SK-N-SH treated with all-trans-retinoic acid at 6 μM for 48 hours (cell line): Measurements from ENCODE around the gene PIK3R4.

Source experiments
- ATAC-seq: fragments of 200-7000 bp; cut with Tn5 transposase; 3 replicates; pipeline ENCODE4 v1.9.1; 2020; ENCODE audit warnings: mild to moderate bottlenecking, moderate library complexity
- ARNTL ChIP-seq: fragments of 450-650 bp; formaldehyde crosslinking; IDR thresholded peaks from 2 replicates; pipeline ENCODE4 v1.5.0; 2020; ENCODE audit warnings: low read depth, mild to moderate bottlenecking, moderate library complexity, borderline replicate concordance
- BACH2 ChIP-seq: fragments of 250-450 bp; sonication (Bioruptor Pico); IDR thresholded peaks from 2 replicates; pipeline ENCODE4 v1.9.0; 2021; ENCODE audit warnings: mild to moderate bottlenecking, borderline replicate concordance
- CSDC2 ChIP-seq: fragments of 250-450 bp; sonication (Bioruptor Pico); IDR thresholded peaks from 2 replicates; pipeline ENCODE4 v1.5.0; 2020; ENCODE audit warnings: mild to moderate bottlenecking, moderate library complexity
- ESRRG ChIP-seq: fragments of 250-450 bp; sonication (Bioruptor Pico); IDR thresholded peaks from 2 replicates; pipeline ENCODE4 v1.6.1; 2021; ENCODE audit warnings: mild to moderate bottlenecking
- GLIS3 ChIP-seq: fragments of 250-450 bp; sonication (Bioruptor Pico); IDR thresholded peaks from 2 replicates; pipeline ENCODE4 v1.5.0; 2020; ENCODE audit warnings: mild to moderate bottlenecking, moderate library complexity
- ISL1 ChIP-seq: fragments of 250-450 bp; sonication (Bioruptor Pico); IDR thresholded peaks from 2 replicates; pipeline ENCODE4 v2.1.2; 2022; ENCODE audit warnings: mild to moderate bottlenecking, moderate library complexity
- OSR1 ChIP-seq: fragments of 250-450 bp; sonication (Bioruptor Pico); IDR thresholded peaks from 2 replicates; pipeline ENCODE4 v1.8.0; 2022; ENCODE audit warnings: moderate library complexity, mild to moderate bottlenecking, inconsistent platforms
- PPARA ChIP-seq: fragments of 250-450 bp; sonication (Bioruptor Pico); IDR thresholded peaks from 2 replicates; pipeline ENCODE4 v1.5.0; 2020; ENCODE audit warnings: mild to moderate bottlenecking, borderline replicate concordance
- RARB ChIP-seq: fragments of 250-450 bp; sonication (Bioruptor Pico); IDR thresholded peaks from 2 replicates; pipeline ENCODE4 v1.8.0; 2021; ENCODE audit warnings: mild to moderate bottlenecking, moderate library complexity
- SNAI2 ChIP-seq: fragments of 250-450 bp; sonication (Bioruptor Pico); IDR thresholded peaks from 2 replicates; pipeline ENCODE4 v1.5.0; 2020; ENCODE audit warnings: mild to moderate bottlenecking, moderate library complexity
- TCF4 ChIP-seq: fragments of 250-450 bp; sonication (Bioruptor Pico); IDR thresholded peaks from 2 replicates; pipeline ENCODE4 v1.8.0; 2021; ENCODE audit warnings: mild to moderate bottlenecking, moderate library complexity, borderline replicate concordance
- TOX ChIP-seq: fragments of 250-450 bp; sonication (Bioruptor Pico); IDR thresholded peaks from 2 replicates; pipeline ENCODE4 v1.8.0; 2021; ENCODE audit warnings: mild to moderate bottlenecking, moderate library complexity, borderline replicate concordance
- ZC3H10 ChIP-seq: fragments of 250-450 bp; sonication (Bioruptor Pico); IDR thresholded peaks from 2 replicates; pipeline ENCODE4 v1.5.1; 2021; ENCODE audit warnings: mild to moderate bottlenecking, moderate library complexity
- ZFP30 ChIP-seq: fragments of 450-650 bp; formaldehyde crosslinking; IDR thresholded peaks from 2 replicates; pipeline ENCODE4 v1.5.0; 2022; ENCODE audit warnings: mild to moderate bottlenecking, moderate library complexity
- ZNF565 ChIP-seq: fragments of 450-650 bp; formaldehyde crosslinking; conservative IDR thresholded peaks from 2 replicates; pipeline ENCODE4 v1.5.0; 2020; ENCODE audit warnings: low read depth, mild to moderate bottlenecking, moderate library complexity
- ZNF70 ChIP-seq: fragments of 450-650 bp; formaldehyde crosslinking; IDR thresholded peaks from 2 replicates; pipeline ENCODE4 v1.5.0; 2020; ENCODE audit warnings: mild to moderate bottlenecking, moderate library complexity
- ZNF8 ChIP-seq: fragments of 450-650 bp; formaldehyde crosslinking; IDR thresholded peaks from 2 replicates; pipeline ENCODE4 v1.5.0; 2020; ENCODE audit warnings: mild to moderate bottlenecking, moderate library complexity
- TF ChIP-seq, protein P1 (sequence below): fragments of 250-450 bp; sonication (Bioruptor Pico); IDR thresholded peaks from 2 replicates; pipeline ENCODE4 v1.8.0; 2021; ENCODE audit warnings: low read depth, mild to moderate bottlenecking, moderate library complexity, borderline replicate concordance
- TF ChIP-seq, protein P2 (sequence below): fragments of 250-450 bp; sonication (Bioruptor Pico); IDR thresholded peaks from 2 replicates; pipeline ENCODE4 v1.5.1; 2021; ENCODE audit warnings: mild to moderate bottlenecking, moderate library complexity
- TF ChIP-seq, protein P3 (sequence below): fragments of 250-450 bp; sonication (Bioruptor Pico); IDR thresholded peaks from 2 replicates; pipeline ENCODE4 v1.5.1; 2020; ENCODE audit warnings: low read depth, mild to moderate bottlenecking, moderate library complexity
- TF ChIP-seq, protein P4 (sequence below): fragments of 250-450 bp; sonication (Bioruptor Pico); IDR thresholded peaks from 2 replicates; pipeline ENCODE4 v1.8.0; 2020; ENCODE audit warnings: mild to moderate bottlenecking, moderate library complexity, borderline replicate concordance

PIK3R4 gene

DNA sequence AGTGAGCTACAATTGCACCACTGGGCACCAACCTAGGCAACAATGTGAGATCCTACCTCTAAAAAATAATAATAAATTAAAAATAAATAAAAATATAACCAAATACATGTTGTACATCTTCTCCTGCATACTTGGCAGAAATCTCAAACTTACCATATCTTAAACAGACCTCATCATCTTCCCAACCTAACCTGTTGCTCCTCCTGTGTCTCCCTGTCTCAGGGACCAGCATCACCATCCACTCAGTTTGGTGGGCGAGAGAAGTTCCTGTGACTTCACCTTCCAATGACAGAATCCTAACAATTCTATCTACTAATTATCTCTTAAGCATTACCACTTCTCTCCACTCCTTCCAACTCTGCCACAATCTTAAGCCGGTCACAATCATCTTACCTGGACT is 3.3 kb downstream of the PIK3R4 start:
- no peak for ATAC-seq
- TF ChIP-seq ISL1 (CRISPR knock-in tag) (no peak), RARB (CRISPR knock-in tag) (no peak), GLIS3 (CRISPR knock-in tag) (no peak), ZNF70 (CRISPR knock-in tag) (no peak), ESRRG (CRISPR knock-in tag) (no peak), ARNTL (CRISPR knock-in tag) (no peak), ZNF8 (CRISPR knock-in tag) (no peak), ZFP30 (CRISPR knock-in tag) (no peak), ZNF565 (CRISPR knock-in tag) (no peak)
- TF ChIP-seq, protein P1, sequence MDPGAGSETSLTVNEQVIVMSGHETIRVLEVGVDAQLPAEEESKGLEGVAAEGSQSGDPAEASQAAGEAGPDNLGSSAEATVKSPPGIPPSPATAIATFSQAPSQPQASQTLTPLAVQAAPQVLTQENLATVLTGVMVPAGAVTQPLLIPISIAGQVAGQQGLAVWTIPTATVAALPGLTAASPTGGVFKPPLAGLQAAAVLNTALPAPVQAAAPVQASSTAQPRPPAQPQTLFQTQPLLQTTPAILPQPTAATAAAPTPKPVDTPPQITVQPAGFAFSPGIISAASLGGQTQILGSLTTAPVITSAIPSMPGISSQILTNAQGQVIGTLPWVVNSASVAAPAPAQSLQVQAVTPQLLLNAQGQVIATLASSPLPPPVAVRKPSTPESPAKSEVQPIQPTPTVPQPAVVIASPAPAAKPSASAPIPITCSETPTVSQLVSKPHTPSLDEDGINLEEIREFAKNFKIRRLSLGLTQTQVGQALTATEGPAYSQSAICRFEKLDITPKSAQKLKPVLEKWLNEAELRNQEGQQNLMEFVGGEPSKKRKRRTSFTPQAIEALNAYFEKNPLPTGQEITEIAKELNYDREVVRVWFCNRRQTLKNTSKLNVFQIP (CRISPR knock-in tag): no peak
- TF ChIP-seq, protein P2, sequence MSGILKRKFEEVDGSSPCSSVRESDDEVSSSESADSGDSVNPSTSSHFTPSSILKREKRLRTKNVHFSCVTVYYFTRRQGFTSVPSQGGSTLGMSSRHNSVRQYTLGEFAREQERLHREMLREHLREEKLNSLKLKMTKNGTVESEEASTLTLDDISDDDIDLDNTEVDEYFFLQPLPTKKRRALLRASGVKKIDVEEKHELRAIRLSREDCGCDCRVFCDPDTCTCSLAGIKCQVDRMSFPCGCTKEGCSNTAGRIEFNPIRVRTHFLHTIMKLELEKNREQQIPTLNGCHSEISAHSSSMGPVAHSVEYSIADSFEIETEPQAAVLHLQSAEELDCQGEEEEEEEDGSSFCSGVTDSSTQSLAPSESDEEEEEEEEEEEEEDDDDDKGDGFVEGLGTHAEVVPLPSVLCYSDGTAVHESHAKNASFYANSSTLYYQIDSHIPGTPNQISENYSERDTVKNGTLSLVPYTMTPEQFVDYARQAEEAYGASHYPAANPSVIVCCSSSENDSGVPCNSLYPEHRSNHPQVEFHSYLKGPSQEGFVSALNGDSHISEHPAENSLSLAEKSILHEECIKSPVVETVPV (CRISPR knock-in tag): no peak

DNA sequence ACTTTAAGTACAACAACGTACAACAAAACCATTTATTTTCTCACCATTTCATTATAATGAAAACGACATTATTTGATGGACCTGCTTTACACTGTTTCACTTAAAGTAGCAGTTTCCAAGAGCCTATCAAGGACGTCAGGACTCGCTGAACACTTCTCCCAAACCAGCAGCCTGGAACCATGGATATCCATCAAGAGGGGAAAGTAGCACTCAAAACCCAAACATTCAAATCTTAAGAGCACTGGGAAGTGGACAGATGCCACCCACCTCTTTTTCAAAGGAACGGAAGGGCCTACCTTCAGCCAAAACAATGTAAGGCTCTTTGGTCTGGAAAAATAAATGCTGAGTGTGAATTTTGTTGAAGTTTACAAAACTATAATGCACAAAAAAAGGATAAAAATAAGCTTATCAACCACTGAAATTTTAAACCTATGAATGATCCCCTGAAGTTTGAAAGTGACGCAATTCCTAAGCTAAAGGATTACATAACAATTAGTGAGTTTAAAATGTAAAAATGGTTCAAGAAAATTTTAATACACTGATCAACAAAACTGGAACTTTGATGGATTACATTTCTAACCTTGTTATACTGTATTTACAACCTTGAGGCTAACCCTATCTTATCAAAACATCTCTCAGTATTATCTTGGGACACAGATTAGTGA is 4.6 kb downstream of the PIK3R4 start:
- TF ChIP-seq ZC3H10 (CRISPR knock-in tag): no peak
- TF ChIP-seq, protein P1 (CRISPR knock-in tag): no peak
- TF ChIP-seq OSR1 (CRISPR knock-in tag): no peak
- no peak for TF ChIP-seq ZNF70 (CRISPR knock-in tag)
- no peak for TF ChIP-seq RARB (CRISPR knock-in tag)
- no peak for TF ChIP-seq ARNTL (CRISPR knock-in tag)
- no peak for TF ChIP-seq ZFP30 (CRISPR knock-in tag)
- no peak for TF ChIP-seq SNAI2 (CRISPR knock-in tag)
- no peak for ATAC-seq

DNA sequence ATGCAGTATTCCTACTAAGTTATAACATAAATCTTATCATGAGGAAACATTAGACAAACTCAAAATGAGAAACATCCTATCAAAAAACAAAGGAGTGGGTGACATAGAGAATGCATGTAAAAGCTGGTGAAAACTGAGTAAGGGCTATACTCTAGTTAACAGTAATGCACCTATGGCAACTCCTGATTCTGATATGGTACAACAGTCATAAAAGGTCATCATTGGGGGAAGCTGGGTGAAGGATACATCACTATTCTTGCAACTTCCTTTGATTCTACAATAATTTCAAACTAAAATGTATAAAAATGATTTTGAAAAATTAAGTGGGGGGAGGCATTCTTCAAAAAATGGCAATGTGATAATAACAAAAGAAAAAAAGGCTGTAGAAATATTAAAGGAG is 6.8 kb downstream of the PIK3R4 start:
- no peak for ATAC-seq

DNA sequence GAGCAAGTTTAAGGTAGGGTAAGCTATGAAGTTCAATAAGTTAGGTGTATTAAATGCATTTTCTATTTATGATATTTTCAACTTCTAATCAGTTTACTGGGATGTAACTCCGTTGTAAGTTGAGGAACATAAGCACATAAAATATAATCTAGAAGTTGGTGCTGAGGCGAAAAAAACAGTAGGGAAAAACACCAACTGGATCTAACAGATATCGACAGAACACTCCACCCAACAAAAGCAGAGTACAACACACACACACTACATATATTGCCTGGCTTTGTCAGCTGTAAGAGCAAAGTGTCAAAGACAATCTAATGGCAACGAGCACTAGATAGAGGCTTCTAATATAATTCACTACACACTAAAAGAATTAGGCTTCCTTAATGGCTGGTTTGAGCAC is 8.4 kb downstream of the PIK3R4 start:
- no peak for TF ChIP-seq TOX
- no peak for TF ChIP-seq ZNF70 (CRISPR knock-in tag)
- ATAC-seq: no peak

More for the DNA sequence above, 6.8 kb downstream of the PIK3R4 start:
- TF ChIP-seq, protein P3, sequence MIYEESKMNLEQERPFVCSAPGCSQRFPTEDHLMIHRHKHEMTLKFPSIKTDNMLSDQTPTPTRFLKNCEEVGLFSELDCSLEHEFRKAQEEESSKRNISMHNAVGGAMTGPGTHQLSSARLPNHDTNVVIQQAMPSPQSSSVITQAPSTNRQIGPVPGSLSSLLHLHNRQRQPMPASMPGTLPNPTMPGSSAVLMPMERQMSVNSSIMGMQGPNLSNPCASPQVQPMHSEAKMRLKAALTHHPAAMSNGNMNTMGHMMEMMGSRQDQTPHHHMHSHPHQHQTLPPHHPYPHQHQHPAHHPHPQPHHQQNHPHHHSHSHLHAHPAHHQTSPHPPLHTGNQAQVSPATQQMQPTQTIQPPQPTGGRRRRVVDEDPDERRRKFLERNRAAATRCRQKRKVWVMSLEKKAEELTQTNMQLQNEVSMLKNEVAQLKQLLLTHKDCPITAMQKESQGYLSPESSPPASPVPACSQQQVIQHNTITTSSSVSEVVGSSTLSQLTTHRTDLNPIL (CRISPR knock-in tag): no peak
- no peak for TF ChIP-seq RARB (CRISPR knock-in tag)

DNA sequence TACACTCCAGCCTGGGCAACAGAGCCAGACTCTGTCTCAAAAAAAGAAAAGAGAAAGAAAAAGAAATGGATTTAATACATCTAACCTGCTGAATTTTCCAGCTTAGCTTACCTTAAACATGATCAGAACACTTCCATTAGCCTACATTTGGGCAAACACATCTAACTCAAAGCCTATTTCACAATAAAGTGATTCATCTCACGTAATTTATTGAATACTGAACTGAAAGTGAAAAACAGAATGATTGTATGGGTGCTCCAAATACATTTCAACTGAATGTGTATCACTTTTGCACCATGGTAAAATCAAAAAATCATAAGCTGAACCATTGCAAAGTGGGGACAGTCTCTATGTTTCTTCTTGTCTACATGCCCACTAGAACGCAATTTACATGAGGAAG is 9.0 kb downstream of the PIK3R4 start:
- ATAC-seq: no peak
- no peak for TF ChIP-seq ZNF70 (CRISPR knock-in tag)
- TF ChIP-seq ZFP30 (CRISPR knock-in tag): no peak
- TF ChIP-seq ZNF565 (CRISPR knock-in tag): no peak
- TF ChIP-seq RARB (CRISPR knock-in tag): no peak
- TF ChIP-seq TOX: no peak
- TF ChIP-seq, protein P3 (CRISPR knock-in tag): no peak
- TF ChIP-seq, protein P4, sequence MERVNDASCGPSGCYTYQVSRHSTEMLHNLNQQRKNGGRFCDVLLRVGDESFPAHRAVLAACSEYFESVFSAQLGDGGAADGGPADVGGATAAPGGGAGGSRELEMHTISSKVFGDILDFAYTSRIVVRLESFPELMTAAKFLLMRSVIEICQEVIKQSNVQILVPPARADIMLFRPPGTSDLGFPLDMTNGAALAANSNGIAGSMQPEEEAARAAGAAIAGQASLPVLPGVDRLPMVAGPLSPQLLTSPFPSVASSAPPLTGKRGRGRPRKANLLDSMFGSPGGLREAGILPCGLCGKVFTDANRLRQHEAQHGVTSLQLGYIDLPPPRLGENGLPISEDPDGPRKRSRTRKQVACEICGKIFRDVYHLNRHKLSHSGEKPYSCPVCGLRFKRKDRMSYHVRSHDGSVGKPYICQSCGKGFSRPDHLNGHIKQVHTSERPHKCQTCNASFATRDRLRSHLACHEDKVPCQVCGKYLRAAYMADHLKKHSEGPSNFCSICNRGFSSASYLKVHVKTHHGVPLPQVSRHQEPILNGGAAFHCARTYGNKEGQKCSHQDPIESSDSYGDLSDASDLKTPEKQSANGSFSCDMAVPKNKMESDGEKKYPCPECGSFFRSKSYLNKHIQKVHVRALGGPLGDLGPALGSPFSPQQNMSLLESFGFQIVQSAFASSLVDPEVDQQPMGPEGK (CRISPR knock-in tag): no peak
- no peak for TF ChIP-seq PPARA (CRISPR knock-in tag)
- no peak for TF ChIP-seq OSR1 (CRISPR knock-in tag)
- no peak for TF ChIP-seq ZC3H10 (CRISPR knock-in tag)
- TF ChIP-seq ARNTL (CRISPR knock-in tag): no peak
- TF ChIP-seq GLIS3 (CRISPR knock-in tag): no peak
- TF ChIP-seq ESRRG (CRISPR knock-in tag): no peak
- TF ChIP-seq, protein P2 (CRISPR knock-in tag): no peak
- no peak for TF ChIP-seq BACH2 (CRISPR knock-in tag)
- TF ChIP-seq TCF4 (CRISPR knock-in tag): no peak
- TF ChIP-seq CSDC2 (CRISPR knock-in tag): no peak
